WTC11 (cell line): ENCODE data around the gene BICRA. TPM values are rescaled to one million over a fixed set of nuclear protein-coding genes. Genes with fewer than 3 reads are reported as not detected.

Source experiments
- ATAC-seq: fragments of 200-7000 bp; cut with Tn5 transposase; 2 replicates; pipeline ENCODE4 v1.10.0; 2021; ENCODE audit warnings: mild to moderate bottlenecking, moderate library complexity
- CTCF ChIA-PET: fragments of 300-600 bp; sonication (Branson Sonifier 250); formaldehyde crosslinking; loops from one replicate; lab custom pipeline; 2021; ENCODE audit warnings: antibody characterized with exemption; lab: Charles Lee
- POLR2A ChIA-PET: fragments of 350-600 bp; sonication (Branson Sonifier 250); formaldehyde crosslinking; loops from one replicate; lab custom pipeline; 2021; ENCODE audit warnings: antibody characterized with exemption; lab: Charles Lee
- DNase-seq: peaks from one replicate; pipeline ENCODE4 v3.0.0; 2021; ENCODE audit warnings: low spot score
- H3K27ac Mint-ChIP-seq: 2 replicates; pipeline ENCODE4 v1.8.0; 2021; ENCODE audit warnings: mixed read lengths
- H3K27me3 Mint-ChIP-seq: 2 replicates; pipeline ENCODE4 v1.8.0; 2021; ENCODE audit warnings: low read depth, mild to moderate bottlenecking, moderate library complexity, mixed read lengths
- H3K36me3 Mint-ChIP-seq: 2 replicates; pipeline ENCODE4 v1.8.0; 2021; ENCODE audit warnings: mixed read lengths
- H3K4me1 Mint-ChIP-seq: 2 replicates; pipeline ENCODE4 v1.8.0; 2022; ENCODE audit warnings: mixed read lengths
- H3K4me3 Mint-ChIP-seq: 2 replicates; pipeline ENCODE4 v1.8.0; 2021; ENCODE audit warnings: mild to moderate bottlenecking, moderate library complexity, mixed read lengths
- H3K9me3 Mint-ChIP-seq: 2 replicates; pipeline ENCODE4 v1.8.0; 2021; ENCODE audit warnings: mixed read lengths
- ATF1 ChIP-seq: sonication (generic); formaldehyde crosslinking; IDR thresholded peaks from 2 replicates; pipeline ENCODE4 v1.8.1; 2023; ENCODE audit warnings: mild to moderate bottlenecking, moderate library complexity, missing genetic modification reagents
- FOXJ3 ChIP-seq: sonication (generic); formaldehyde crosslinking; IDR thresholded peaks from 2 replicates; pipeline ENCODE4 v1.9.0; 2021; ENCODE audit warnings: missing genetic modification reagents, mild to moderate bottlenecking, borderline replicate concordance
- KAT7 ChIP-seq: sonication (generic); formaldehyde crosslinking; IDR thresholded peaks from 2 replicates; pipeline ENCODE4 v1.8.1; 2023; ENCODE audit warnings: missing genetic modification reagents, mild to moderate bottlenecking, borderline replicate concordance
- NR1H2 ChIP-seq: sonication (generic); formaldehyde crosslinking; IDR thresholded peaks from 2 replicates; pipeline ENCODE4 v1.9.0; 2021; ENCODE audit warnings: mild to moderate bottlenecking, moderate library complexity, missing genetic modification reagents
- RELA ChIP-seq: sonication (generic); formaldehyde crosslinking; IDR thresholded peaks from 2 replicates; pipeline ENCODE4 v1.8.1; 2022; ENCODE audit warnings: missing genetic modification reagents, mild to moderate bottlenecking, borderline replicate concordance
- SOX15 ChIP-seq: fragments of 250-450 bp; sonication (Bioruptor Pico); IDR thresholded peaks from 2 replicates; pipeline ENCODE4 v1.9.0; 2021; ENCODE audit warnings: mild to moderate bottlenecking
- ZNF121 ChIP-seq: sonication (generic); formaldehyde crosslinking; IDR thresholded peaks from 2 replicates; pipeline ENCODE4 v1.8.0; 2023; ENCODE audit warnings: missing genetic modification reagents
- ZNF219 ChIP-seq: sonication (generic); formaldehyde crosslinking; IDR thresholded peaks from 2 replicates; pipeline ENCODE4 v1.8.0; 2023; ENCODE audit warnings: missing genetic modification reagents, mild to moderate bottlenecking, borderline replicate concordance
- ZNF317 ChIP-seq: sonication (generic); formaldehyde crosslinking; IDR thresholded peaks from 2 replicates; pipeline ENCODE4 v1.8.1; 2023; ENCODE audit warnings: low read depth, mild to moderate bottlenecking, moderate library complexity, missing genetic modification reagents, borderline replicate concordance
- ZNF671 ChIP-seq: fragments of 250-450 bp; sonication (Bioruptor Pico); IDR thresholded peaks from 2 replicates; pipeline ENCODE4 v1.8.0; 2021; ENCODE audit warnings: mild to moderate bottlenecking
- total RNA-seq: library from RNA; stranded (reverse); gene quantifications from 3 replicates; pipeline ENCODE4 v1.2.3, GENCODE V29; 2021
- TF ChIP-seq, protein P1 (sequence below): sonication (generic); formaldehyde crosslinking; IDR thresholded peaks from 2 replicates; pipeline ENCODE4 v1.8.1; 2022; ENCODE audit warnings: mild to moderate bottlenecking, moderate library complexity, missing genetic modification reagents
- TF ChIP-seq, protein P2 (sequence below): fragments of 250-450 bp; sonication (Bioruptor Pico); IDR thresholded peaks from 2 replicates; pipeline ENCODE4 v1.9.0; 2021; ENCODE audit warnings: mild to moderate bottlenecking, borderline replicate concordance
- TF ChIP-seq, protein P3 (sequence below): sonication (generic); formaldehyde crosslinking; IDR thresholded peaks from 2 replicates; pipeline ENCODE4 v1.8.0; 2022; ENCODE audit warnings: mild to moderate bottlenecking, missing genetic modification reagents
- TF ChIP-seq, protein P4 (sequence below): sonication (generic); formaldehyde crosslinking; IDR thresholded peaks from 2 replicates; pipeline ENCODE4 v1.8.1; 2022; ENCODE audit warnings: missing genetic modification reagents, borderline replicate concordance
- TF ChIP-seq, protein P5 (sequence below): sonication (generic); formaldehyde crosslinking; IDR thresholded peaks from 2 replicates; pipeline ENCODE4 v1.8.1; 2023; ENCODE audit warnings: mild to moderate bottlenecking, missing genetic modification reagents
- TF ChIP-seq, protein P6 (sequence below): sonication (generic); formaldehyde crosslinking; IDR thresholded peaks from 2 replicates; pipeline ENCODE4 v1.8.1; 2022; ENCODE audit warnings: low read depth, missing genetic modification reagents, borderline replicate concordance
- TF ChIP-seq, protein P7 (sequence below): sonication (generic); formaldehyde crosslinking; IDR thresholded peaks from 2 replicates; pipeline ENCODE4 v1.8.1; 2023; ENCODE audit warnings: mild to moderate bottlenecking, missing genetic modification reagents, borderline replicate concordance
- TF ChIP-seq, protein P8 (sequence below): sonication (generic); formaldehyde crosslinking; IDR thresholded peaks from 2 replicates; pipeline ENCODE4 v1.8.0; 2022; ENCODE audit warnings: mild to moderate bottlenecking, missing genetic modification reagents

The BICRA gene
- total RNA-seq, 1 experiment from 2014 or later, result 30.3 TPM

DNA sequence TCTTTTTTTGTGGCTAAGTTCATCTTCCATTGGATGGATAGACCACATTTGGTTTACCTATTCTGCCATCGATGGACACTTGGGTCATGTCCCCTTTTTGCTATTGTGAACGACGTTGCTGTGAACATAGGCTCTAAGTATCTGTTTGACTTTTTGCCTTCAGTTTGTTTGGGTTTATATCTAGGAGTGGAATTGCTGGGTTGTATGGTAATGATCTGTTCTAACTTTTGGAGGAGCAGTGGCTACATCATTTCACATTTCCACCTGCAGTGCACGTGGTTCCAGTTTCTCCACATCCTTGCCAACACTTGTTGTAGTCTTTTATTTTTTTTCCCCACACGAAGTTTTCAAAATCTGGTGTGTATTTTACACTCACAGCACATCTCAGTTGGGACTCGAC lies 21.7 kb downstream of the BICRA start (continued):
- TF ChIP-seq RELA (no peak), ZNF219 (CRISPR knock-in tag) (no peak), FOXJ3 (no peak), ZNF317 (CRISPR knock-in tag) (no peak)
- TF ChIP-seq, protein P1, sequence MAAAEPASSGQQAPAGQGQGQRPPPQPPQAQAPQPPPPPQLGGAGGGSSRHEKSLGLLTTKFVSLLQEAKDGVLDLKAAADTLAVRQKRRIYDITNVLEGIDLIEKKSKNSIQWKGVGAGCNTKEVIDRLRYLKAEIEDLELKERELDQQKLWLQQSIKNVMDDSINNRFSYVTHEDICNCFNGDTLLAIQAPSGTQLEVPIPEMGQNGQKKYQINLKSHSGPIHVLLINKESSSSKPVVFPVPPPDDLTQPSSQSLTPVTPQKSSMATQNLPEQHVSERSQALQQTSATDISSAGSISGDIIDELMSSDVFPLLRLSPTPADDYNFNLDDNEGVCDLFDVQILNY (CRISPR knock-in tag), result no peak
- TF ChIP-seq, protein P2, sequence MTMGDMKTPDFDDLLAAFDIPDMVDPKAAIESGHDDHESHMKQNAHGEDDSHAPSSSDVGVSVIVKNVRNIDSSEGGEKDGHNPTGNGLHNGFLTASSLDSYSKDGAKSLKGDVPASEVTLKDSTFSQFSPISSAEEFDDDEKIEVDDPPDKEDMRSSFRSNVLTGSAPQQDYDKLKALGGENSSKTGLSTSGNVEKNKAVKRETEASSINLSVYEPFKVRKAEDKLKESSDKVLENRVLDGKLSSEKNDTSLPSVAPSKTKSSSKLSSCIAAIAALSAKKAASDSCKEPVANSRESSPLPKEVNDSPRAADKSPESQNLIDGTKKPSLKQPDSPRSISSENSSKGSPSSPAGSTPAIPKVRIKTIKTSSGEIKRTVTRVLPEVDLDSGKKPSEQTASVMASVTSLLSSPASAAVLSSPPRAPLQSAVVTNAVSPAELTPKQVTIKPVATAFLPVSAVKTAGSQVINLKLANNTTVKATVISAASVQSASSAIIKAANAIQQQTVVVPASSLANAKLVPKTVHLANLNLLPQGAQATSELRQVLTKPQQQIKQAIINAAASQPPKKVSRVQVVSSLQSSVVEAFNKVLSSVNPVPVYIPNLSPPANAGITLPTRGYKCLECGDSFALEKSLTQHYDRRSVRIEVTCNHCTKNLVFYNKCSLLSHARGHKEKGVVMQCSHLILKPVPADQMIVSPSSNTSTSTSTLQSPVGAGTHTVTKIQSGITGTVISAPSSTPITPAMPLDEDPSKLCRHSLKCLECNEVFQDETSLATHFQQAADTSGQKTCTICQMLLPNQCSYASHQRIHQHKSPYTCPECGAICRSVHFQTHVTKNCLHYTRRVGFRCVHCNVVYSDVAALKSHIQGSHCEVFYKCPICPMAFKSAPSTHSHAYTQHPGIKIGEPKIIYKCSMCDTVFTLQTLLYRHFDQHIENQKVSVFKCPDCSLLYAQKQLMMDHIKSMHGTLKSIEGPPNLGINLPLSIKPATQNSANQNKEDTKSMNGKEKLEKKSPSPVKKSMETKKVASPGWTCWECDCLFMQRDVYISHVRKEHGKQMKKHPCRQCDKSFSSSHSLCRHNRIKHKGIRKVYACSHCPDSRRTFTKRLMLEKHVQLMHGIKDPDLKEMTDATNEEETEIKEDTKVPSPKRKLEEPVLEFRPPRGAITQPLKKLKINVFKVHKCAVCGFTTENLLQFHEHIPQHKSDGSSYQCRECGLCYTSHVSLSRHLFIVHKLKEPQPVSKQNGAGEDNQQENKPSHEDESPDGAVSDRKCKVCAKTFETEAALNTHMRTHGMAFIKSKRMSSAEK (CRISPR knock-in tag), result no peak

DNA sequence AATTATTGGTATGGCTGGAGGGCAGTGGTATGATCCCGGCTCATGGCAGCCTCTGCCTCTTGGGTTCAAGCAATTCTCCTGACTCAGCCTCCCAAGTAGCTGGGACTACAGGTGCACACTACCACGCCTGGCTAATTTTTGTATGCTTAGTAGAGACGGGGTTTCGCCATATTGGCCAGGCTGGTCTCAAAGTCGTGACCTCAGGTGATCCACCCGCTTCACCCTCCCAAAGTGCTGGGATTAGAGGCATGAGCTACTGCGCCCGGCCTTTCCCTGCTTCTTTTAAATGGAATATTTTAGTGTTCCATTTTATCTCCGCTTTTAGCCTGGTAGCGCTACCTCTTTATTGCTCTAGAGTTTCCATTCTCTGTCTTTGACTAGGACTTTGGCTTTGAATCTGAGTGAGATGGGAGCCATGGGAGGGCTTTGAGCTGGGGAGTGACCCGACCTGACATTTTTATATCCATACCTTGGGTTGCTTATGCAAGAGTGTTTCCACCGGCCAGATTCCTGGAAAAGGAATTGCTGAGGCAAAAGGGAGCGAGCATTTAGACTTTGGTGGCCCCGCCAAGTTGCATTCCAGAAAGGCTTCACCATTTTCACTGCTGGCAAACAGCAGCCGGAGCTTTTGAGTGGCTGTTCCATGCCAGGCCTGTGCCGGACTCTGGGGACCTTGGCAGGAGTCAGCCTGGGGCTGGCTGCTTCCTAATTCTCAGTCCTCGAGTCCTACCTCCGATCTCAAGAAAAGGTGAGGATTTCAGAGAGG lies 22.9 kb downstream of the BICRA start:
- H3K27ac Mint-ChIP-seq, result peak overlapping the region; percentile 91
- POLR2A ChIA-PET, result no interaction called here
- TF ChIP-seq KAT7 (CRISPR knock-in tag), result no peak
- TF ChIP-seq, protein P3, sequence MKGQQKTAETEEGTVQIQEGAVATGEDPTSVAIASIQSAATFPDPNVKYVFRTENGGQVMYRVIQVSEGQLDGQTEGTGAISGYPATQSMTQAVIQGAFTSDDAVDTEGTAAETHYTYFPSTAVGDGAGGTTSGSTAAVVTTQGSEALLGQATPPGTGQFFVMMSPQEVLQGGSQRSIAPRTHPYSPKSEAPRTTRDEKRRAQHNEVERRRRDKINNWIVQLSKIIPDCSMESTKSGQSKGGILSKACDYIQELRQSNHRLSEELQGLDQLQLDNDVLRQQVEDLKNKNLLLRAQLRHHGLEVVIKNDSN, result no peak
- TF ChIP-seq, protein P4, sequence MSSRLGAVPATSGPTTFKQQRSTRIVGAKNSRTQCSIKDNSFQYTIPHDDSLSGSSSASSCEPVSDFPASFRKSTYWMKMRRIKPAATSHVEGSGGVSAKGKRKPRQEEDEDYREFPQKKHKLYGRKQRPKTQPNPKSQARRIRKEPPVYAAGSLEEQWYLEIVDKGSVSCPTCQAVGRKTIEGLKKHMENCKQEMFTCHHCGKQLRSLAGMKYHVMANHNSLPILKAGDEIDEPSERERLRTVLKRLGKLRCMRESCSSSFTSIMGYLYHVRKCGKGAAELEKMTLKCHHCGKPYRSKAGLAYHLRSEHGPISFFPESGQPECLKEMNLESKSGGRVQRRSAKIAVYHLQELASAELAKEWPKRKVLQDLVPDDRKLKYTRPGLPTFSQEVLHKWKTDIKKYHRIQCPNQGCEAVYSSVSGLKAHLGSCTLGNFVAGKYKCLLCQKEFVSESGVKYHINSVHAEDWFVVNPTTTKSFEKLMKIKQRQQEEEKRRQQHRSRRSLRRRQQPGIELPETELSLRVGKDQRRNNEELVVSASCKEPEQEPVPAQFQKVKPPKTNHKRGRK (CRISPR knock-in tag), result no peak
- TF ChIP-seq ATF1 (CRISPR knock-in tag), result no peak
- TF ChIP-seq, protein P5, sequence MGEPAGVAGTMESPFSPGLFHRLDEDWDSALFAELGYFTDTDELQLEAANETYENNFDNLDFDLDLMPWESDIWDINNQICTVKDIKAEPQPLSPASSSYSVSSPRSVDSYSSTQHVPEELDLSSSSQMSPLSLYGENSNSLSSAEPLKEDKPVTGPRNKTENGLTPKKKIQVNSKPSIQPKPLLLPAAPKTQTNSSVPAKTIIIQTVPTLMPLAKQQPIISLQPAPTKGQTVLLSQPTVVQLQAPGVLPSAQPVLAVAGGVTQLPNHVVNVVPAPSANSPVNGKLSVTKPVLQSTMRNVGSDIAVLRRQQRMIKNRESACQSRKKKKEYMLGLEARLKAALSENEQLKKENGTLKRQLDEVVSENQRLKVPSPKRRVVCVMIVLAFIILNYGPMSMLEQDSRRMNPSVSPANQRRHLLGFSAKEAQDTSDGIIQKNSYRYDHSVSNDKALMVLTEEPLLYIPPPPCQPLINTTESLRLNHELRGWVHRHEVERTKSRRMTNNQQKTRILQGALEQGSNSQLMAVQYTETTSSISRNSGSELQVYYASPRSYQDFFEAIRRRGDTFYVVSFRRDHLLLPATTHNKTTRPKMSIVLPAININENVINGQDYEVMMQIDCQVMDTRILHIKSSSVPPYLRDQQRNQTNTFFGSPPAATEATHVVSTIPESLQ (CRISPR knock-in tag), result no peak
- no peak for TF ChIP-seq SOX15
- TF ChIP-seq, protein P6, sequence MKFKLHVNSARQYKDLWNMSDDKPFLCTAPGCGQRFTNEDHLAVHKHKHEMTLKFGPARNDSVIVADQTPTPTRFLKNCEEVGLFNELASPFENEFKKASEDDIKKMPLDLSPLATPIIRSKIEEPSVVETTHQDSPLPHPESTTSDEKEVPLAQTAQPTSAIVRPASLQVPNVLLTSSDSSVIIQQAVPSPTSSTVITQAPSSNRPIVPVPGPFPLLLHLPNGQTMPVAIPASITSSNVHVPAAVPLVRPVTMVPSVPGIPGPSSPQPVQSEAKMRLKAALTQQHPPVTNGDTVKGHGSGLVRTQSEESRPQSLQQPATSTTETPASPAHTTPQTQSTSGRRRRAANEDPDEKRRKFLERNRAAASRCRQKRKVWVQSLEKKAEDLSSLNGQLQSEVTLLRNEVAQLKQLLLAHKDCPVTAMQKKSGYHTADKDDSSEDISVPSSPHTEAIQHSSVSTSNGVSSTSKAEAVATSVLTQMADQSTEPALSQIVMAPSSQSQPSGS, result no peak
- TF ChIP-seq NR1H2 (CRISPR knock-in tag), result no peak
- TF ChIP-seq FOXJ3, result no peak
- no peak for TF ChIP-seq ZNF121 (CRISPR knock-in tag)
- TF ChIP-seq ZNF671 (CRISPR knock-in tag), result no peak
- TF ChIP-seq, protein P7, sequence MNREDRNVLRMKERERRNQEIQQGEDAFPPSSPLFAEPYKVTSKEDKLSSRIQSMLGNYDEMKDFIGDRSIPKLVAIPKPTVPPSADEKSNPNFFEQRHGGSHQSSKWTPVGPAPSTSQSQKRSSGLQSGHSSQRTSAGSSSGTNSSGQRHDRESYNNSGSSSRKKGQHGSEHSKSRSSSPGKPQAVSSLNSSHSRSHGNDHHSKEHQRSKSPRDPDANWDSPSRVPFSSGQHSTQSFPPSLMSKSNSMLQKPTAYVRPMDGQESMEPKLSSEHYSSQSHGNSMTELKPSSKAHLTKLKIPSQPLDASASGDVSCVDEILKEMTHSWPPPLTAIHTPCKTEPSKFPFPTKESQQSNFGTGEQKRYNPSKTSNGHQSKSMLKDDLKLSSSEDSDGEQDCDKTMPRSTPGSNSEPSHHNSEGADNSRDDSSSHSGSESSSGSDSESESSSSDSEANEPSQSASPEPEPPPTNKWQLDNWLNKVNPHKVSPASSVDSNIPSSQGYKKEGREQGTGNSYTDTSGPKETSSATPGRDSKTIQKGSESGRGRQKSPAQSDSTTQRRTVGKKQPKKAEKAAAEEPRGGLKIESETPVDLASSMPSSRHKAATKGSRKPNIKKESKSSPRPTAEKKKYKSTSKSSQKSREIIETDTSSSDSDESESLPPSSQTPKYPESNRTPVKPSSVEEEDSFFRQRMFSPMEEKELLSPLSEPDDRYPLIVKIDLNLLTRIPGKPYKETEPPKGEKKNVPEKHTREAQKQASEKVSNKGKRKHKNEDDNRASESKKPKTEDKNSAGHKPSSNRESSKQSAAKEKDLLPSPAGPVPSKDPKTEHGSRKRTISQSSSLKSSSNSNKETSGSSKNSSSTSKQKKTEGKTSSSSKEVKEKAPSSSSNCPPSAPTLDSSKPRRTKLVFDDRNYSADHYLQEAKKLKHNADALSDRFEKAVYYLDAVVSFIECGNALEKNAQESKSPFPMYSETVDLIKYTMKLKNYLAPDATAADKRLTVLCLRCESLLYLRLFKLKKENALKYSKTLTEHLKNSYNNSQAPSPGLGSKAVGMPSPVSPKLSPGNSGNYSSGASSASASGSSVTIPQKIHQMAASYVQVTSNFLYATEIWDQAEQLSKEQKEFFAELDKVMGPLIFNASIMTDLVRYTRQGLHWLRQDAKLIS (CRISPR knock-in tag), result no peak
- TF ChIP-seq, protein P8, sequence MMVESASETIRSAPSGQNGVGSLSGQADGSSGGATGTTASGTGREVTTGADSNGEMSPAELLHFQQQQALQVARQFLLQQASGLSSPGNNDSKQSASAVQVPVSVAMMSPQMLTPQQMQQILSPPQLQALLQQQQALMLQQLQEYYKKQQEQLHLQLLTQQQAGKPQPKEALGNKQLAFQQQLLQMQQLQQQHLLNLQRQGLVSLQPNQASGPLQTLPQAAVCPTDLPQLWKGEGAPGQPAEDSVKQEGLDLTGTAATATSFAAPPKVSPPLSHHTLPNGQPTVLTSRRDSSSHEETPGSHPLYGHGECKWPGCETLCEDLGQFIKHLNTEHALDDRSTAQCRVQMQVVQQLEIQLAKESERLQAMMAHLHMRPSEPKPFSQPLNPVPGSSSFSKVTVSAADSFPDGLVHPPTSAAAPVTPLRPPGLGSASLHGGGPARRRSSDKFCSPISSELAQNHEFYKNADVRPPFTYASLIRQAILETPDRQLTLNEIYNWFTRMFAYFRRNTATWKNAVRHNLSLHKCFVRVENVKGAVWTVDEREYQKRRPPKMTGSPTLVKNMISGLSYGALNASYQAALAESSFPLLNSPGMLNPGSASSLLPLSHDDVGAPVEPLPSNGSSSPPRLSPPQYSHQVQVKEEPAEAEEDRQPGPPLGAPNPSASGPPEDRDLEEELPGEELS (CRISPR knock-in tag), result no peak

More for the DNA sequence above, 22.9 kb downstream of the BICRA start:
- H3K9me3 Mint-ChIP-seq, result no peaks in the 10 kb centered on the region
- CTCF ChIA-PET, result no interaction called here
- DNase-seq (no peak), ATAC-seq (no peak)
- no peaks in the 10 kb centered on the region for H3K27me3 Mint-ChIP-seq
- H3K36me3 Mint-ChIP-seq, result peaks cover 15% of the 10 kb centered on the region
- H3K4me3 Mint-ChIP-seq, result no peak overlapping the region
- H3K4me1 Mint-ChIP-seq, result peaks cover 36% of the 10 kb centered on the region
